HFFc6 (cell line): ENCODE results near the gene VSTM2L. TPM values are rescaled to one million over a fixed set of nuclear protein-coding genes. Genes with fewer than 3 reads are reported as not detected.
A peak's percentile ranks its signal among the peaks of the same experiment; 100 is the strongest.

ENCODE experiments used
- DNase-seq: peaks from one replicate; pipeline ENCODE4 v3.0.0-alpha.2; 2018
- H3K27ac Mint-ChIP-seq: 2 replicates; pipeline ENCODE4 v1.8.0; 2020; ENCODE audit warnings: mild to moderate bottlenecking, mixed read lengths
- H3K27me3 Mint-ChIP-seq: 2 replicates; pipeline ENCODE4 v1.8.0; 2021; ENCODE audit warnings: mild to moderate bottlenecking, moderate library complexity, mixed read lengths; ENCODE audit not compliant: insufficient read depth
- H3K36me3 Mint-ChIP-seq: 2 replicates; pipeline ENCODE4 v1.8.0; 2021; ENCODE audit warnings: low read depth, mixed read lengths
- H3K4me1 Mint-ChIP-seq: 2 replicates; pipeline ENCODE4 v1.8.0; 2020; ENCODE audit warnings: low read depth, mixed read lengths
- H3K4me3 Mint-ChIP-seq: 2 replicates; pipeline ENCODE4 v1.8.0; 2020; ENCODE audit warnings: mild to moderate bottlenecking, moderate library complexity, mixed read lengths
- H3K9me3 Mint-ChIP-seq: 2 replicates; pipeline ENCODE4 v1.8.0; 2020; ENCODE audit warnings: mild to moderate bottlenecking, mixed read lengths
- CTCF ChIP-seq: fragments of 200-600 bp; sonication (generic); IDR thresholded peaks from 2 replicates; pipeline ENCODE4 v1.5.0; 2021; ENCODE audit warnings: antibody characterized with exemption, mild to moderate bottlenecking
- total RNA-seq, 6 experiments: library from RNA; stranded (reverse); fragmentation: NEBNext Ultra II Directional; extraction: Animal tissue kit (Norgen Biotek cat#: 25700); gene quantifications; 2 replicates in 1 of 6; 3 replicates in 5 of 6; pipeline ENCODE4 v1.2.3, GENCODE V29; 2021

Gene VSTM2L
- total RNA-seq, 6 experiments from 2014 or later: 0.12 to 0.95 (median 0.55) TPM; not detected in 2

GRCh38 chr20:37990571-37991151 is 87.7 kb downstream of the VSTM2L start:
- peaks cover 44% of the 10 kb centered on the region for H3K4me1 Mint-ChIP-seq
- H3K4me3 Mint-ChIP-seq: no peak overlapping the region
- H3K27ac Mint-ChIP-seq: peak overlapping the region; percentile 52
- H3K9me3 Mint-ChIP-seq: no peaks in the 10 kb centered on the region
- DNase-seq: peak; percentile 57
- no peaks in the 10 kb centered on the region for H3K27me3 Mint-ChIP-seq
- H3K36me3 Mint-ChIP-seq: peaks cover 13% of the 10 kb centered on the region
- TF ChIP-seq CTCF: no peak

GRCh38 chr20:37991157-37991866 is 88.4 kb downstream of the VSTM2L start:
- Mint-ChIP-seq H3K27ac (peak overlapping the region; percentile 52; the same call in 1 of the 2 replicates), H3K9me3 (no peaks in the 10 kb centered on the region), H3K4me3 (no peak overlapping the region), H3K27me3 (no peaks in the 10 kb centered on the region), H3K36me3 (peaks cover 13% of the 10 kb centered on the region), H3K4me1 (peaks cover 44% of the 10 kb centered on the region)
- no peak for TF ChIP-seq CTCF
- DNase-seq: no peak

- peaks cover 13% of the 10 kb centered on the region for H3K36me3 Mint-ChIP-seq
- peaks cover 44% of the 10 kb centered on the region for H3K4me1 Mint-ChIP-seq
- no peak overlapping the region for H3K4me3 Mint-ChIP-seq
- H3K9me3 Mint-ChIP-seq: no peaks in the 10 kb centered on the region
- DNase-seq: no peak
- H3K27ac Mint-ChIP-seq: no peak overlapping the region
- H3K27me3 Mint-ChIP-seq: no peaks in the 10 kb centered on the region
- TF ChIP-seq CTCF: no peak
These were observed 89.0 kb downstream of the VSTM2L start for GRCh38 chr20:37991908-37992307.

GRCh38 chr20:37992802-37993409 is 90.0 kb downstream of the VSTM2L start:
- peaks cover 44% of the 10 kb centered on the region for H3K4me1 Mint-ChIP-seq
- no peaks in the 10 kb centered on the region for H3K9me3 Mint-ChIP-seq
- TF ChIP-seq CTCF: peak; percentile 90
- H3K27ac Mint-ChIP-seq: peak overlapping the region; percentile 47; the same call in 1 of the 2 replicates
- DNase-seq: peak; percentile 87
- H3K36me3 Mint-ChIP-seq: peaks cover 13% of the 10 kb centered on the region
- H3K27me3 Mint-ChIP-seq: no peaks in the 10 kb centered on the region
- no peak overlapping the region for H3K4me3 Mint-ChIP-seq

- Mint-ChIP-seq H3K27ac (no peak overlapping the region), H3K4me1 (peaks cover 48% of the 10 kb centered on the region), H3K36me3 (peaks cover 14% of the 10 kb centered on the region), H3K27me3 (no peaks in the 10 kb centered on the region; the same call in 1 of the 2 replicates), H3K9me3 (no peaks in the 10 kb centered on the region), H3K4me3 (no peak overlapping the region)
- no peak for DNase-seq
- TF ChIP-seq CTCF: no peak
These were observed 91.6 kb downstream of the VSTM2L start for GRCh38 chr20:37994512-37994911.

Other genes with a start within 250 kb of the VSTM2L start
- gene CTNNBL1, start 209.1 kb upstream of the VSTM2L start, total RNA-seq: 10 to 100 TPM; 49.7 to 62.4 (median 59.5) TPM
- 10 to 100 TPM; 11.8 to 17.9 (median 14.1) TPM for gene TTI1, start 130.3 kb downstream of the VSTM2L start, total RNA-seq
- gene RPRD1B, start 130.6 kb downstream of the VSTM2L start, total RNA-seq: 10 to 100 TPM; 15.9 to 20.2 (median 19.2) TPM